PC-9 (cell line): ENCODE data around the gene LRRC28. TPM values are rescaled to one million over a fixed set of nuclear protein-coding genes. Genes with fewer than 3 reads are reported as not detected.

ENCODE experiments used
- BruUV-seq: library from RNA; stranded (reverse); fragments of 400-500 nt; replicated peaks from 2 replicates; lab custom pipeline; 2021; lab: Mats Ljungman, UMichigan
- CTCF ChIA-PET: fragments of 300-600 bp; sonication (Branson Sonifier 250); formaldehyde crosslinking; loops from one replicate; lab custom pipeline; 2022; ENCODE audit warnings: antibody characterized with exemption; lab: Charles Lee
- POLR2A ChIA-PET: fragments of 300-600 bp; sonication (Branson Sonifier 250); formaldehyde crosslinking; loops from one replicate; lab custom pipeline; 2022; ENCODE audit warnings: antibody characterized with exemption; ENCODE audit not compliant: unreplicated experiment; lab: Charles Lee
- DNase-seq, 2 experiments: peaks; one replicate each; pipeline versions ENCODE4 v3.0.0 to v3.0.0-alpha.2; 2015 to 2022; ENCODE audit warnings: mixed read lengths in 1 of 2
- H2AFZ ChIP-seq: fragments of 200-600 bp; sonication (generic); 2 replicates; pipeline ENCODE4 v1.8.1; 2017; ENCODE audit warnings: antibody characterized with exemption
- H3F3A ChIP-seq: fragments of 200-600 bp; sonication (generic); 2 replicates; pipeline ENCODE4 v1.8.1; 2017; ENCODE audit warnings: antibody characterized with exemption, mild to moderate bottlenecking, low read depth; ENCODE audit not compliant: insufficient read depth
- H3K27ac ChIP-seq: fragments of 200-600 bp; sonication (generic); 2 replicates; pipeline ENCODE4 v1.6.1; 2016; ENCODE audit warnings: mixed run types
- H3K27me3 ChIP-seq: fragments of 200-600 bp; sonication (generic); 2 replicates; pipeline ENCODE4 v1.6.1; 2016; ENCODE audit warnings: low read depth, mixed run types; ENCODE audit not compliant: insufficient read depth
- H3K36me3 ChIP-seq: fragments of 200-600 bp; sonication (generic); 2 replicates; pipeline ENCODE4 v1.6.1; 2016; ENCODE audit warnings: low read depth, mixed run types
- H3K4me1 ChIP-seq: fragments of 200-600 bp; sonication (generic); replicated peaks from 2 replicates; pipeline ENCODE4 v1.6.1; 2016; ENCODE audit warnings: mixed run types; ENCODE audit not compliant: insufficient read depth
- H3K4me2 ChIP-seq: fragments of 200-600 bp; sonication (generic); 2 replicates; pipeline ENCODE4 v1.6.1; 2017; ENCODE audit warnings: mixed run types
- H3K4me3 ChIP-seq: fragments of 200-600 bp; sonication (generic); 2 replicates; pipeline ENCODE4 v1.6.1; 2016; ENCODE audit warnings: mixed run types
- H3K79me2 ChIP-seq: fragments of 200-600 bp; sonication (generic); 2 replicates; pipeline ENCODE4 v1.6.1; 2017; ENCODE audit warnings: low read depth, mixed run types
- H3K9me2 ChIP-seq: fragments of 200-600 bp; sonication (generic); 2 replicates; pipeline ENCODE4 v1.8.1; 2017; ENCODE audit warnings: mild to moderate bottlenecking; ENCODE audit not compliant: insufficient read depth
- H3K9me3 ChIP-seq: fragments of 200-600 bp; sonication (generic); 2 replicates; pipeline ENCODE4 v1.8.1; 2016; ENCODE audit warnings: low read depth; ENCODE audit not compliant: insufficient read depth
- H4K20me1 ChIP-seq: fragments of 200-600 bp; sonication (generic); 2 replicates; pipeline ENCODE4 v1.8.1; 2017; ENCODE audit not compliant: insufficient read depth
- EZH2 ChIP-seq: fragments of 200-600 bp; sonication (generic); IDR thresholded peaks from 2 replicates; pipeline ENCODE4 v1.8.0; 2017; ENCODE audit warnings: antibody characterized with exemption, low read depth
- intact Hi-C: fragments of 100-400 bp; cut with micrococcal nuclease; formaldehyde crosslinking; loops from one replicate; pipeline ENCODE4 v1.10.0; 2022; ENCODE audit not compliant: unreplicated experiment
- total RNA-seq: library from RNA; stranded (reverse); gene quantifications from 2 replicates; pipeline ENCODE4 v1.2.3, GENCODE V29; 2021
- TF ChIP-seq, protein P1 (sequence below): fragments of 200-600 bp; sonication (generic); conservative IDR thresholded peaks from 2 replicates; pipeline ENCODE4 v1.6.1; 2017; ENCODE audit warnings: mixed run types, antibody characterized with exemption, mild to moderate bottlenecking, moderate library complexity

LRRC28 gene
- total RNA-seq, 1 experiment from 2014 or later: 13.5 TPM

DNA sequence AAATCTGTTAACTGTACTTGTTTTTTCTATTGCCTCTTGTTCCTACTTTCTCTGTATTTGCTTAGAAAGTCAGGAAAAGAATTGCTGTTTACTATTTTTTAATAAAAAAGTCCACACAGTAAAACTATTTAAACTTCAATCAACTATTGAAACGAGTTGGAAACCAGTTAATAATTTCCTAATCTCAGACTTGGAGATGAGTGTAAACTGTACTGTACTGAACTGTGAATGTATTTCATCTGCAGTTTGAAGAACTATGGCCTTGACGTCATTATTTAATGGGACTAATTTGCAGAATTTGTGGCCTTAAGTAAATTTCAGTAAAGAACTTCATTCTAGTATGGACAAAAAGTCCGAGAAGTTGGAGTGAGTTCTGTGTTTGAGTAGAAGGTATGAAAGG, 89.1 kb downstream of the LRRC28 start:
- intact Hi-C loops: no loop called here
- H3K36me3 ChIP-seq: no peaks in the 10 kb centered on the region
- H3F3A ChIP-seq: peaks cover 3% of the 10 kb centered on the region; the same call in 1 of the 2 replicates
- no peak for TF ChIP-seq EZH2
- TF ChIP-seq, protein P1, sequence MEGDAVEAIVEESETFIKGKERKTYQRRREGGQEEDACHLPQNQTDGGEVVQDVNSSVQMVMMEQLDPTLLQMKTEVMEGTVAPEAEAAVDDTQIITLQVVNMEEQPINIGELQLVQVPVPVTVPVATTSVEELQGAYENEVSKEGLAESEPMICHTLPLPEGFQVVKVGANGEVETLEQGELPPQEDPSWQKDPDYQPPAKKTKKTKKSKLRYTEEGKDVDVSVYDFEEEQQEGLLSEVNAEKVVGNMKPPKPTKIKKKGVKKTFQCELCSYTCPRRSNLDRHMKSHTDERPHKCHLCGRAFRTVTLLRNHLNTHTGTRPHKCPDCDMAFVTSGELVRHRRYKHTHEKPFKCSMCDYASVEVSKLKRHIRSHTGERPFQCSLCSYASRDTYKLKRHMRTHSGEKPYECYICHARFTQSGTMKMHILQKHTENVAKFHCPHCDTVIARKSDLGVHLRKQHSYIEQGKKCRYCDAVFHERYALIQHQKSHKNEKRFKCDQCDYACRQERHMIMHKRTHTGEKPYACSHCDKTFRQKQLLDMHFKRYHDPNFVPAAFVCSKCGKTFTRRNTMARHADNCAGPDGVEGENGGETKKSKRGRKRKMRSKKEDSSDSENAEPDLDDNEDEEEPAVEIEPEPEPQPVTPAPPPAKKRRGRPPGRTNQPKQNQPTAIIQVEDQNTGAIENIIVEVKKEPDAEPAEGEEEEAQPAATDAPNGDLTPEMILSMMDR: no peak
- H3K4me3 ChIP-seq: no peak overlapping the region
- H2AFZ ChIP-seq: no peak overlapping the region
- BruUV-seq: no TSS peak
- ChIA-PET CTCF (no interaction called here), POLR2A (no interaction called here)
- no peaks in the 10 kb centered on the region for H3K79me2 ChIP-seq
- peaks cover 16% of the 10 kb centered on the region; the same call in 1 of the 2 replicates for H3K4me1 ChIP-seq
- no peaks in the 10 kb centered on the region for H4K20me1 ChIP-seq
- no peaks in the 10 kb centered on the region for H3K27me3 ChIP-seq
- no peaks in the 10 kb centered on the region for H3K9me3 ChIP-seq
- H3K27ac ChIP-seq: no peak overlapping the region
- DNase-seq: no peak
- H3K9me2 ChIP-seq: no peaks in the 10 kb centered on the region
- no peak overlapping the region for H3K4me2 ChIP-seq

DNA sequence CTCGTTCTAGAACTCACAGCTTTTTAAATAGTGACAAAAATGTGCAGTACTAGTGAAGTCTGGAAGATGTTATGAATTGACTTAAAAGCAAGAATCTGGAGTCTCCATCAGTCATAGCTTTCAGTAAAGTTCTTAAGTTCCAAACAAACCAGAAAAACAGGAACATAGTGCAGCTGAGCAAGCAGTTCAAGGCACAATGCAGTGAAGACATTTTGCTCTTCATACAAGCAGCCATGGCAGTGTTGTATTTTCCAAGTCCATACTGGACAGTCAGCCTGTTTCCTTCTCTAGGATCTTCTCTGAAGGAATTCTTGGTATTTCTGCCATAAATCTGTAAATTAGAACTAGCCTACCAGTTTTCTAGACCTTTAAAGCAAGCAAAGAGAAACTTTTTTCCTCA, 90.5 kb downstream of the LRRC28 start:
- Histone ChIP-seq H3K4me2 (0 out of 2 replicates have a peak overlapping the region, but pooled peaks have one; percentile 2), H3K4me1 (peaks cover 16% of the 10 kb centered on the region; the same call in 1 of the 2 replicates), H3K4me3 (no peak overlapping the region), H3F3A (peaks cover 3% of the 10 kb centered on the region; the same call in 1 of the 2 replicates), H4K20me1 (no peaks in the 10 kb centered on the region), H3K27ac (no peak overlapping the region), H3K27me3 (no peaks in the 10 kb centered on the region), H2AFZ (peak overlapping the region; percentile 19; the same call in 1 of the 2 replicates), H3K9me3 (no peaks in the 10 kb centered on the region), H3K79me2 (no peaks in the 10 kb centered on the region), H3K9me2 (no peaks in the 10 kb centered on the region), H3K36me3 (no peaks in the 10 kb centered on the region)
- ChIA-PET POLR2A (interaction anchor here (0.7 kb wide), 1 partner anchor 435 kb away, joined by 5 read pairs; no protein-coding TSS in a partner anchor), CTCF (no interaction called here)
- DNase-seq: peak in 1 of 2 experiments; percentile 35
- intact Hi-C loops: no loop called here
- BruUV-seq: no TSS peak
- TF ChIP-seq EZH2: no peak
- TF ChIP-seq, protein P1: no peak

DNA sequence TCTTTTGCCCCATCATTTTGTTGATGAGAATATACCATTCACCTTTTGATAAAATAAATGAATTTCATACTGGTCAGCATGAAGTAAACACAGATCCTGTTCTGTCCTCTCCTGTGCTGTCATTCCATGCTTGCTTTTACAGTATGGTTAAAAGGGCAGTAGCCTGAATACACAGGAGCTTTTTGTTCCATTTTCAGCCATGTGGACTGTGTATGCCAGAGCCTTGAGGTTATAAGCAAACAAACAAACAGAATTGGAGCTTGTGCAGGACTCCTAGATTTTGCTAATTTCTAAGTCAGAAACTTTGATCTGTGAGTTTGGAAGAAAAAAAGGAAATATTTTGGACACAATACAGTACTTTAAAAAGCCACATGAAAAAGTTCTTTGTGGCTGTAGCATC, 91.9 kb downstream of the LRRC28 start:
- ChIA-PET POLR2A (no interaction called here), CTCF (no interaction called here)
- Histone ChIP-seq H3K4me3 (no peak overlapping the region), H3K36me3 (no peaks in the 10 kb centered on the region), H3K27me3 (no peaks in the 10 kb centered on the region), H3K79me2 (no peaks in the 10 kb centered on the region), H3F3A (peaks cover 3% of the 10 kb centered on the region; the same call in 1 of the 2 replicates), H4K20me1 (no peaks in the 10 kb centered on the region), H3K4me2 (no peak overlapping the region), H3K27ac (no peak overlapping the region), H3K4me1 (peaks cover 16% of the 10 kb centered on the region; the same call in 1 of the 2 replicates), H3K9me3 (no peaks in the 10 kb centered on the region), H2AFZ (no peak overlapping the region), H3K9me2 (no peaks in the 10 kb centered on the region)
- intact Hi-C loops: no loop called here
- no peak for DNase-seq
- no TSS peak for BruUV-seq
- TF ChIP-seq, protein P1: no peak
- TF ChIP-seq EZH2: no peak
